ENCODE results near the gene LPCAT1.

DNA sequence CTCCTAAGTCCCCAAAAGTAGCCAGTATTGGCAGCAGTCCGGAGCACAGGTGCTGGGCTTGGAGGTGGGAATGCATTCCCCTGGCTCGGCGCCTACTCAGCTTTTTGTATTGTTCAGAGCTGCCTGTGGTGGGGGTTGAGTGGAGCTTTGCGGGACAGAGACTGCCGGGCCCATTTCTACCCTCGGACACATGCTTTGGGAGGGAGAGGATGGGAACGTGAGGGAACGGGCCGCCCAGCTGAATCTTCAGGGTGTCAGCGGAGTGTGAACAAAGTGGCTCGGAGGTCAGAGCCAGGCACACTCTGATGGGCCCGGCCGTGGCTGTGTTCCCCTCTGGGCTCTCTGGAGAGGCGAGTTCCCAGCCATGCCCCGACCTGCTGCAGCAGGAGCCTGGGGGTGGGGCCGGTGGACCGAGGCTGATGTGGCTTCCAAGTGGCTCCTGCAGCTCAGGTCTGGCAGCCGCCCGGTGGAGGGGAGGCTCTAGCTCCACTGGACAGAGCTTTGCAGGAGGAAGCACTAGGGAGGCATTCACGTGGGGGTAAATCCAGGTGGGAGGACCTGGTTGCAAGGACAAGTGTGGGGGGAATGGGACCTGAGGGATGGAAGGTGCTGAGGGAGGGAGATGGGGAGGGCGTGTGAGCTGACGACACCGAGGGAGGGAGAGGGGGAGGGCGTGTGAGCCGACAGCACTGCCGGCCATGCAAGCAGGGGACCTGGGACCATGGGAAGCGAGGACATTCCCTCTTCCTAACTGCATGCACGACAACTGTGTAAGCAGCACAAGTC lies 47.4 kb downstream of the LPCAT1 start:
- TF ChIP-seq, protein P1, sequence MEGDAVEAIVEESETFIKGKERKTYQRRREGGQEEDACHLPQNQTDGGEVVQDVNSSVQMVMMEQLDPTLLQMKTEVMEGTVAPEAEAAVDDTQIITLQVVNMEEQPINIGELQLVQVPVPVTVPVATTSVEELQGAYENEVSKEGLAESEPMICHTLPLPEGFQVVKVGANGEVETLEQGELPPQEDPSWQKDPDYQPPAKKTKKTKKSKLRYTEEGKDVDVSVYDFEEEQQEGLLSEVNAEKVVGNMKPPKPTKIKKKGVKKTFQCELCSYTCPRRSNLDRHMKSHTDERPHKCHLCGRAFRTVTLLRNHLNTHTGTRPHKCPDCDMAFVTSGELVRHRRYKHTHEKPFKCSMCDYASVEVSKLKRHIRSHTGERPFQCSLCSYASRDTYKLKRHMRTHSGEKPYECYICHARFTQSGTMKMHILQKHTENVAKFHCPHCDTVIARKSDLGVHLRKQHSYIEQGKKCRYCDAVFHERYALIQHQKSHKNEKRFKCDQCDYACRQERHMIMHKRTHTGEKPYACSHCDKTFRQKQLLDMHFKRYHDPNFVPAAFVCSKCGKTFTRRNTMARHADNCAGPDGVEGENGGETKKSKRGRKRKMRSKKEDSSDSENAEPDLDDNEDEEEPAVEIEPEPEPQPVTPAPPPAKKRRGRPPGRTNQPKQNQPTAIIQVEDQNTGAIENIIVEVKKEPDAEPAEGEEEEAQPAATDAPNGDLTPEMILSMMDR (IDR thresholded peaks at IDR 0.05): no peak
- no peak for TF ChIP-seq POLR2A (IDR thresholded peaks at IDR 0.05)

Measured in testis (tissue), 2 donors.